ENCODE data around the gene UNC13B.

The UNC13B gene

GRCh38 chr9:35395076-35395705 lies 233.4 kb downstream of the UNC13B start:
- H3K9me3 ChIP-seq (ENCODE audit: control insufficient read depth, low read length), result no peaks in the 10 kb centered on the region
- H3K36me3 ChIP-seq (ENCODE audit: control insufficient read depth, insufficient read depth, low read length), result no peaks in the 10 kb centered on the region

GRCh38 chr9:35395706-35396101 lies 233.9 kb downstream of the UNC13B start:
- H3K27ac ChIP-seq (ENCODE audit: insufficient read depth, low read length, poor library complexity, severe bottlenecking), result no peak overlapping the region
- H3K9me3 ChIP-seq (ENCODE audit: control insufficient read depth, low read length), result no peaks in the 10 kb centered on the region
- no peaks in the 10 kb centered on the region for H3K36me3 ChIP-seq (ENCODE audit: control insufficient read depth, insufficient read depth, low read length)
- no peaks in the 10 kb centered on the region for H3K27me3 ChIP-seq (replicated peaks; ENCODE audit: control insufficient read depth, insufficient read depth, low read length, poor library complexity, severe bottlenecking)
- DNase-seq, result no peak
- no peak overlapping the region for H3K4me3 ChIP-seq (ENCODE audit: insufficient read depth, low read depth, low read length, poor library complexity, severe bottlenecking)
- H3K4me1 ChIP-seq (ENCODE audit: control insufficient read depth, insufficient read depth, low read length, poor library complexity, severe bottlenecking), result no peaks in the 10 kb centered on the region

More at GRCh38 chr9:35395076-35395705, 233.4 kb downstream of the UNC13B start:
- H3K4me3 ChIP-seq (ENCODE audit: insufficient read depth, low read depth, low read length, poor library complexity, severe bottlenecking), result no peak overlapping the region
- no peak overlapping the region for H3K27ac ChIP-seq (ENCODE audit: insufficient read depth, low read length, poor library complexity, severe bottlenecking)
- H3K27me3 ChIP-seq (replicated peaks; ENCODE audit: control insufficient read depth, insufficient read depth, low read length, poor library complexity, severe bottlenecking), result no peaks in the 10 kb centered on the region
- no peaks in the 10 kb centered on the region for H3K4me1 ChIP-seq (ENCODE audit: control insufficient read depth, insufficient read depth, low read length, poor library complexity, severe bottlenecking)
- DNase-seq, result no peak

- Histone ChIP-seq H3K9me3 (ENCODE audit: control insufficient read depth, low read length) (no peaks in the 10 kb centered on the region), H3K27me3 (replicated peaks; ENCODE audit: control insufficient read depth, insufficient read depth, low read length, poor library complexity, severe bottlenecking) (no peaks in the 10 kb centered on the region), H3K4me3 (ENCODE audit: insufficient read depth, low read depth, low read length, poor library complexity, severe bottlenecking) (no peak overlapping the region), H3K27ac (ENCODE audit: insufficient read depth, low read length, poor library complexity, severe bottlenecking) (no peak overlapping the region), H3K36me3 (ENCODE audit: control insufficient read depth, insufficient read depth, low read length) (no peaks in the 10 kb centered on the region), H3K4me1 (ENCODE audit: control insufficient read depth, insufficient read depth, low read length, poor library complexity, severe bottlenecking) (no peaks in the 10 kb centered on the region)
- DNase-seq, result no peak
Measured at GRCh38 chr9:35396560-35397215, 234.9 kb downstream of the UNC13B start.

- Histone ChIP-seq H3K9me3 (ENCODE audit: control insufficient read depth, low read length) (no peaks in the 10 kb centered on the region), H3K27me3 (replicated peaks; ENCODE audit: control insufficient read depth, insufficient read depth, low read length, poor library complexity, severe bottlenecking) (no peaks in the 10 kb centered on the region), H3K4me1 (ENCODE audit: control insufficient read depth, insufficient read depth, low read length, poor library complexity, severe bottlenecking) (no peaks in the 10 kb centered on the region), H3K27ac (ENCODE audit: insufficient read depth, low read length, poor library complexity, severe bottlenecking) (no peak overlapping the region), H3K36me3 (ENCODE audit: control insufficient read depth, insufficient read depth, low read length) (no peaks in the 10 kb centered on the region), H3K4me3 (ENCODE audit: insufficient read depth, low read depth, low read length, poor library complexity, severe bottlenecking) (no peak overlapping the region)
- DNase-seq, result no peak
Measured at GRCh38 chr9:35397216-35397698, 235.4 kb downstream of the UNC13B start.

GRCh38 chr9:35397923-35398322 lies 236.1 kb downstream of the UNC13B start:
- H3K4me3 ChIP-seq (ENCODE audit: insufficient read depth, low read depth, low read length, poor library complexity, severe bottlenecking), result no peak overlapping the region
- no peak overlapping the region for H3K27ac ChIP-seq (ENCODE audit: insufficient read depth, low read length, poor library complexity, severe bottlenecking)
- H3K4me1 ChIP-seq (ENCODE audit: control insufficient read depth, insufficient read depth, low read length, poor library complexity, severe bottlenecking), result no peaks in the 10 kb centered on the region
- no peaks in the 10 kb centered on the region for H3K36me3 ChIP-seq (ENCODE audit: control insufficient read depth, insufficient read depth, low read length)
- H3K9me3 ChIP-seq (ENCODE audit: control insufficient read depth, low read length), result no peaks in the 10 kb centered on the region
- no peak for DNase-seq
- H3K27me3 ChIP-seq (replicated peaks; ENCODE audit: control insufficient read depth, insufficient read depth, low read length, poor library complexity, severe bottlenecking), result no peaks in the 10 kb centered on the region

- no peak for DNase-seq
- H3K27me3 ChIP-seq (replicated peaks; ENCODE audit: control insufficient read depth, insufficient read depth, low read length, poor library complexity, severe bottlenecking), result no peaks in the 10 kb centered on the region
- no peaks in the 10 kb centered on the region for H3K4me1 ChIP-seq (ENCODE audit: control insufficient read depth, insufficient read depth, low read length, poor library complexity, severe bottlenecking)
- H3K9me3 ChIP-seq (ENCODE audit: control insufficient read depth, low read length), result no peaks in the 10 kb centered on the region
- no peak overlapping the region for H3K4me3 ChIP-seq (ENCODE audit: insufficient read depth, low read depth, low read length, poor library complexity, severe bottlenecking)
- no peak overlapping the region for H3K27ac ChIP-seq (ENCODE audit: insufficient read depth, low read length, poor library complexity, severe bottlenecking)
- H3K36me3 ChIP-seq (ENCODE audit: control insufficient read depth, insufficient read depth, low read length), result no peaks in the 10 kb centered on the region
Measured at GRCh38 chr9:35398651-35399335, 237.0 kb downstream of the UNC13B start.

- Histone ChIP-seq H3K4me3 (ENCODE audit: insufficient read depth, low read depth, low read length, poor library complexity, severe bottlenecking) (no peak overlapping the region), H3K9me3 (ENCODE audit: control insufficient read depth, low read length) (no peaks in the 10 kb centered on the region), H3K27ac (ENCODE audit: insufficient read depth, low read length, poor library complexity, severe bottlenecking) (no peak overlapping the region), H3K27me3 (replicated peaks; ENCODE audit: control insufficient read depth, insufficient read depth, low read length, poor library complexity, severe bottlenecking) (no peaks in the 10 kb centered on the region), H3K4me1 (ENCODE audit: control insufficient read depth, insufficient read depth, low read length, poor library complexity, severe bottlenecking) (no peaks in the 10 kb centered on the region), H3K36me3 (ENCODE audit: control insufficient read depth, insufficient read depth, low read length) (no peaks in the 10 kb centered on the region)
- DNase-seq, result no peak
Measured at GRCh38 chr9:35404865-35405264, 243.1 kb downstream of the UNC13B start.

- peak in 1 of 3 donors; percentile 10 for DNase-seq
- no peaks in the 10 kb centered on the region for H3K4me1 ChIP-seq (ENCODE audit: control insufficient read depth, insufficient read depth, low read length, poor library complexity, severe bottlenecking)
- no peaks in the 10 kb centered on the region for H3K36me3 ChIP-seq (ENCODE audit: control insufficient read depth, insufficient read depth, low read length)
- H3K27ac ChIP-seq (ENCODE audit: insufficient read depth, low read length, poor library complexity, severe bottlenecking), result no peak overlapping the region
- no peaks in the 10 kb centered on the region for H3K9me3 ChIP-seq (ENCODE audit: control insufficient read depth, low read length)
- no peak overlapping the region for H3K4me3 ChIP-seq (ENCODE audit: insufficient read depth, low read depth, low read length, poor library complexity, severe bottlenecking)
- H3K27me3 ChIP-seq (replicated peaks; ENCODE audit: control insufficient read depth, insufficient read depth, low read length, poor library complexity, severe bottlenecking), result no peaks in the 10 kb centered on the region
Measured at GRCh38 chr9:35406183-35406959, 244.6 kb downstream of the UNC13B start.

GRCh38 chr9:35407846-35408245 lies 246.0 kb downstream of the UNC13B start:
- no peak for DNase-seq
- no peaks in the 10 kb centered on the region for H3K4me1 ChIP-seq (ENCODE audit: control insufficient read depth, insufficient read depth, low read length, poor library complexity, severe bottlenecking)
- no peaks in the 10 kb centered on the region for H3K36me3 ChIP-seq (ENCODE audit: control insufficient read depth, insufficient read depth, low read length)
- no peaks in the 10 kb centered on the region for H3K9me3 ChIP-seq (ENCODE audit: control insufficient read depth, low read length)
- H3K27ac ChIP-seq (ENCODE audit: insufficient read depth, low read length, poor library complexity, severe bottlenecking), result no peak overlapping the region
- no peak overlapping the region for H3K4me3 ChIP-seq (ENCODE audit: insufficient read depth, low read depth, low read length, poor library complexity, severe bottlenecking)
- H3K27me3 ChIP-seq (replicated peaks; ENCODE audit: control insufficient read depth, insufficient read depth, low read length, poor library complexity, severe bottlenecking), result no peaks in the 10 kb centered on the region

Data from effector memory CD4-positive, alpha-beta T cell (primary cell).